HepG2 (cell line): ENCODE results near the gene PACSIN1. TPM values are rescaled to one million over a fixed set of nuclear protein-coding genes. Genes with fewer than 3 reads are reported as not detected.

Experiments used
- ATAC-seq: fragments of 200-7000 bp; cut with Tn5 transposase; 3 replicates; pipeline ENCODE4 v1.9.1; 2020; ENCODE audit warnings: mild to moderate bottlenecking, moderate library complexity
- BruUV-seq: library from RNA; stranded (reverse); fragments of 400-500 nt; replicated peaks from 2 replicates; lab custom pipeline; 2021; lab: Mats Ljungman, UMichigan
- CTCF ChIA-PET: fragments of 300-600 bp; formaldehyde crosslinking; extraction: SDS; loops from one replicate; lab custom pipeline; 2021; ENCODE audit warnings: low total read pairs, inconsistent platforms, low intra/inter-chr PET ratio; lab: Yijun Ruan, JAX
- POLR2A ChIA-PET: fragments of 350-600 bp; sonication (Branson Sonifier 250); formaldehyde crosslinking; loops from one replicate; lab custom pipeline; 2020; ENCODE audit warnings: antibody characterized with exemption, inconsistent platforms; lab: Yijun Ruan, JAX
- DNase-seq: peaks from one replicate; pipeline ENCODE4 v3.0.0-alpha.2; 2015; ENCODE audit warnings: low spot score
- FAIRE-seq: peaks from 3 replicates; lab custom pipeline; 2011; peaks lifted over from hg19 to GRCh38; lab: Jason Lieb, UNC
- H2AFZ ChIP-seq: one replicate; pipeline ENCODE4 v1.6.1; 2011; ENCODE audit warnings: low read length, inconsistent platforms
- H3K27ac ChIP-seq: fragments of 300-600 bp; 3 replicates; pipeline ENCODE4 v1.8.0; 2011; ENCODE audit warnings: mixed run types, mild to moderate bottlenecking, mixed read lengths, low read length, inconsistent platforms; ENCODE audit not compliant: insufficient read depth; ENCODE audit errors: extremely low read length
- H3K27me3 ChIP-seq, 2 experiments: fragments of 200-600 bp in 1 of 2; 2 replicates in 1 of 2; 3 replicates in 1 of 2; pipeline versions ENCODE4 v1.6.0 to v1.8.0; 2011; ENCODE audit warnings: low read length in 2 of 2, mild to moderate bottlenecking in 2 of 2, moderate library complexity in 2 of 2, inconsistent platforms in 1 of 2; ENCODE audit not compliant: insufficient read depth in 2 of 2, control insufficient read depth in 1 of 2
- H3K36me3 ChIP-seq, 2 experiments: fragments of 200-600 bp in 1 of 2; replicated peaks in 1 of 2; 2 replicates in 1 of 2; 3 replicates in 1 of 2; pipeline versions ENCODE4 v1.5.1 to v1.8.0; 2011; ENCODE audit warnings: low read length in 2 of 2, inconsistent platforms in 1 of 2; ENCODE audit not compliant: insufficient read depth in 2 of 2, control insufficient read depth in 1 of 2
- H3K4me1 ChIP-seq: 2 replicates; pipeline ENCODE4 v1.5.1; 2012; ENCODE audit warnings: low read length, inconsistent platforms; ENCODE audit not compliant: insufficient read depth
- H3K4me2 ChIP-seq: 2 replicates; pipeline ENCODE4 v1.6.0; 2011; ENCODE audit warnings: low read depth, low read length, inconsistent platforms
- H3K4me3 ChIP-seq, 3 experiments: fragments of 200-600 bp in 1 of 3; sonication (generic), shearing (Covaris generic) in 1 of 3; replicated peaks in 1 of 3; 2 replicates each; pipeline ENCODE4 v1.5.1; 2011 to 2016; ENCODE audit warnings: low read length in 3 of 3, inconsistent platforms in 2 of 3, low read depth in 2 of 3, mild to moderate bottlenecking in 2 of 3, control low read depth in 1 of 3, mixed read lengths in 1 of 3; ENCODE audit not compliant: insufficient read depth in 1 of 3
- H3K79me2 ChIP-seq: one replicate; pipeline ENCODE4 v1.6.1; 2011; ENCODE audit warnings: low read length, inconsistent platforms; ENCODE audit not compliant: insufficient read depth
- H3K9ac ChIP-seq: 2 replicates; pipeline ENCODE4 v1.6.0; 2011; ENCODE audit warnings: mild to moderate bottlenecking, low read depth, low read length, inconsistent platforms; ENCODE audit not compliant: insufficient read depth
- H3K9me3 ChIP-seq: 2 replicates; pipeline ENCODE4 v1.5.1; 2012; ENCODE audit warnings: mild to moderate bottlenecking, low read length
- H4K20me1 ChIP-seq: 2 replicates; pipeline ENCODE4 v1.6.0; 2011; ENCODE audit warnings: inconsistent platforms, mild to moderate bottlenecking, low read length, moderate library complexity; ENCODE audit not compliant: insufficient read depth
- CBX2 ChIP-seq, 2 experiments: fragments of 200-600 bp in 1 of 2; sonication (generic); formaldehyde crosslinking in 1 of 2; IDR thresholded peaks; 2 replicates each; pipeline versions ENCODE4 v1.7.0 to v1.8.1; 2018 to 2022; ENCODE audit warnings: low read depth in 2 of 2, low read length in 1 of 2, mild to moderate bottlenecking in 1 of 2, missing genetic modification reagents in 1 of 2
- ELF1 ChIP-seq: sonication (generic); formaldehyde crosslinking; IDR thresholded peaks from 2 replicates; pipeline ENCODE4 v1.4.0; 2020; ENCODE audit warnings: missing genetic modification reagents
- GATA4 ChIP-seq: sonication (generic); IDR thresholded peaks from 2 replicates; pipeline ENCODE4 v1.6.1; 2016; ENCODE audit warnings: antibody characterized with exemption, low read depth, borderline replicate concordance
- HIC2 ChIP-seq: sonication (generic); formaldehyde crosslinking; IDR thresholded peaks from 2 replicates; pipeline ENCODE4 v1.9.0; 2022; ENCODE audit warnings: low read depth, missing genetic modification reagents
- KDM5B ChIP-seq: sonication (generic); formaldehyde crosslinking; IDR thresholded peaks from 2 replicates; pipeline ENCODE4 v1.4.0; 2020; ENCODE audit warnings: missing genetic modification reagents, mild to moderate bottlenecking, borderline replicate concordance
- MAFF ChIP-seq: IDR thresholded peaks from 2 replicates; pipeline ENCODE4 v1.6.1; 2011; ENCODE audit warnings: low read depth, low read length, improper control_type of control experiment
- NR1H2 ChIP-seq: sonication (generic); formaldehyde crosslinking; IDR thresholded peaks from 2 replicates; pipeline ENCODE4 v1.8.1; 2022; ENCODE audit warnings: low read depth, missing genetic modification reagents, borderline replicate concordance
- PRDM10 ChIP-seq: sonication (generic); formaldehyde crosslinking; IDR thresholded peaks from 2 replicates; pipeline ENCODE4 v1.4.0; 2020; ENCODE audit warnings: low read depth, missing genetic modification reagents
- TRIM22 ChIP-seq: fragments of 450-650 bp; IDR thresholded peaks from 2 replicates; pipeline ENCODE4 v1.6.1; 2017
- ZBTB38 ChIP-seq: sonication (generic); formaldehyde crosslinking; IDR thresholded peaks from 2 replicates; pipeline ENCODE4 v1.5.1; 2020; ENCODE audit warnings: mild to moderate bottlenecking, missing genetic modification reagents
- ZNF234 ChIP-seq: sonication (generic); formaldehyde crosslinking; conservative IDR thresholded peaks from 2 replicates; pipeline ENCODE4 v1.5.1; 2020; ENCODE audit warnings: mild to moderate bottlenecking, missing genetic modification reagents
- ZNF329 ChIP-seq: sonication (generic); formaldehyde crosslinking; IDR thresholded peaks from 2 replicates; pipeline ENCODE4 v1.9.0; 2021; ENCODE audit warnings: low read depth, mild to moderate bottlenecking, missing genetic modification reagents
- ZNF552 ChIP-seq: sonication (generic); formaldehyde crosslinking; IDR thresholded peaks from 2 replicates; pipeline ENCODE4 v1.9.0; 2022; ENCODE audit warnings: missing genetic modification reagents, mild to moderate bottlenecking, borderline replicate concordance
- ZNF564 ChIP-seq: sonication (generic); formaldehyde crosslinking; IDR thresholded peaks from 2 replicates; pipeline ENCODE4 v1.8.1; 2023; ENCODE audit warnings: mild to moderate bottlenecking, missing genetic modification reagents
- ZNF570 ChIP-seq: sonication (generic); formaldehyde crosslinking; IDR thresholded peaks from 2 replicates; pipeline ENCODE4 v1.4.0; 2020; ENCODE audit warnings: mild to moderate bottlenecking, missing genetic modification reagents, borderline replicate concordance
- ZNF644 ChIP-seq: IDR thresholded peaks from 2 replicates; pipeline ENCODE4 v1.6.1; 2016; ENCODE audit warnings: low read depth
- ZNF709 ChIP-seq: sonication (generic); formaldehyde crosslinking; IDR thresholded peaks from 2 replicates; pipeline ENCODE4 v1.5.0; 2020; ENCODE audit warnings: mild to moderate bottlenecking, missing genetic modification reagents
- ZSCAN9 ChIP-seq: IDR thresholded peaks from 2 replicates; pipeline ENCODE4 v1.6.1; 2016; ENCODE audit warnings: borderline replicate concordance
- WGBS: methylation state at CpG from one replicate; pipeline ENCODE4 v1.1.6; 2017; ENCODE audit warnings: low lambda C conversion rate; 5-methylcytosine and 5-hydroxymethylcytosine counted together
- in situ Hi-C: cut with HindIII; loops from 2 replicates; pipeline ENCODE4 v1.10.0; 2017; ENCODE audit warnings: low pct_unique_long_range_greater_than_20kb; ENCODE audit not compliant: extremely low pct_ligation_motif_present
- intact Hi-C: fragments of 100-400 bp; cut with micrococcal nuclease; formaldehyde crosslinking; loops from one replicate; pipeline ENCODE4 v1.10.0; 2022; ENCODE audit not compliant: unreplicated experiment
- polyA plus RNA-seq, 8 experiments: library from polyadenylated mRNA; depleted of rRNA in 3 of 8; stranded (reverse) in 7 of 8; unstranded in 1 of 8; fragments of >200 nt; fragmentation: Illumina TruSeq in 4 of 8; extraction: Trizol in 4 of 8; gene quantifications; 2 replicates each; pipeline versions ENCODE4 v1.2.1 to v1.2.3, GENCODE V29; 2011 to 2016; ENCODE audit warnings: low read depth in 4 of 8, missing spikeins in 1 of 8, mixed read lengths in 1 of 8; ENCODE audit not compliant: insufficient read depth in 1 of 8
- total RNA-seq, 5 experiments: library from RNA; depleted of rRNA; stranded (reverse); fragments of >200 nt; fragmentation: Illumina TruSeq; extraction: Trizol; gene quantifications; 2 replicates each; pipeline ENCODE4 v1.2.3, GENCODE V29; 2016; ENCODE audit warnings: low read depth in 1 of 5

PACSIN1 gene
- total and polyA plus RNA-seq, 2 of the 13 experiments (the other 11 are each of a cell fraction or from before 2014, with no cell fraction given), result not detected

GRCh38 chr6:34518669-34519365 is 52.9 kb downstream of the PACSIN1 start:
- Histone ChIP-seq H3K27ac (no peak overlapping the region), H4K20me1 (no peaks in the 10 kb centered on the region), H3K9ac (no peak overlapping the region), H3K4me1 (peaks cover 10% of the 10 kb centered on the region; the same call in 1 of the 2 replicates), H3K79me2 (no peaks in the 10 kb centered on the region), H3K9me3 (no peaks in the 10 kb centered on the region), H3K4me2 (no peak overlapping the region), H3K36me3 (no peaks in the 10 kb centered on the region), H2AFZ (no peak overlapping the region), H3K27me3 (peaks cover 4 to 64% of the 10 kb centered on the region in 2 experiments; a peak in 4 of 5 replicates), H3K4me3 (no peak overlapping the region)
- no peak for ATAC-seq
- FAIRE-seq, result no peak
- CTCF ChIA-PET, result no interaction called here
- no peak for DNase-seq
- POLR2A ChIA-PET, result no interaction called here
- no peak for TF ChIP-seq ZSCAN9 (CRISPR knock-in tag)
- TF ChIP-seq MAFF, result no peak
- TF ChIP-seq ZNF570 (CRISPR knock-in tag), result no peak
- no peak for TF ChIP-seq GATA4
- no peak for TF ChIP-seq NR1H2 (CRISPR knock-in tag)
- no peak for TF ChIP-seq PRDM10 (CRISPR knock-in tag)
- TF ChIP-seq KDM5B, result no peak
- TF ChIP-seq CBX2 (IDR thresholded peaks at IDR 0.05; ENCODE audit: low read depth, low read length), result no peak
- TF ChIP-seq CBX2 (CRISPR knock-in tag; IDR thresholded peaks at IDR 0.05; ENCODE audit: low read depth), result no peak
- TF ChIP-seq ELF1 (CRISPR knock-in tag), result no peak
- no peak for TF ChIP-seq ZNF552 (CRISPR knock-in tag)
- no peak for TF ChIP-seq ZNF564 (CRISPR knock-in tag)
- TF ChIP-seq ZNF709 (CRISPR knock-in tag), result no peak
- no peak for TF ChIP-seq ZNF644 (CRISPR knock-in tag)
- no peak for TF ChIP-seq HIC2 (CRISPR knock-in tag)
- TF ChIP-seq ZNF234 (CRISPR knock-in tag), result no peak
- TF ChIP-seq TRIM22, result no peak
- TF ChIP-seq ZNF329 (CRISPR knock-in tag), result no peak
- no peak for TF ChIP-seq ZBTB38 (CRISPR knock-in tag)
- WGBS, result 15% methylated on average over 4 of the region's 4 CpGs
- intact Hi-C loops, result no loop called here
- BruUV-seq, result no TSS peak
- in situ Hi-C loops, result no loop called here
